ENCODE data around the gene SPRYD4.
A peak's percentile ranks its signal among the peaks of the same experiment; 100 is the strongest.
"Not testable (repeated sequence)": the region's sequence is repeated elsewhere in the genome, so short reads cannot be mapped to it uniquely, and the experiment has no call there.

SPRYD4 gene
- total RNA-seq: 17.3 to 22.5 (median 18.0) reads per million in 3 donors

GRCh38 chr12:56468216-56469006 lies at the start of gene SPRYD4:
SPRYD4 (plus strand) TSS chr12:56468578; CDS start chr12:56468592, 14 bp downstream.
- peak within 1 kb of the TSS; percentile 80 for H3K27ac ChIP-seq (ENCODE audit: insufficient read depth, low read length, poor library complexity, severe bottlenecking)
- H3K36me3 ChIP-seq (ENCODE audit: control insufficient read depth, insufficient read depth, low read length): no peaks in the 10 kb centered on the region
- H3K4me1 ChIP-seq (ENCODE audit: control insufficient read depth, insufficient read depth, low read length, poor library complexity, severe bottlenecking): peaks cover 10% of the 10 kb centered on the region
- H3K4me3 ChIP-seq (ENCODE audit: insufficient read depth, low read depth, low read length, poor library complexity, severe bottlenecking): peak within 1 kb of the TSS; percentile 77
- no peaks in the 10 kb centered on the region for H3K9me3 ChIP-seq (ENCODE audit: control insufficient read depth, low read length)
- H3K27me3 ChIP-seq (replicated peaks; ENCODE audit: control insufficient read depth, insufficient read depth, low read length, poor library complexity, severe bottlenecking): no peaks in the 10 kb centered on the region
- DNase-seq: peak; percentile 90 to 91 (median 90)

GRCh38 chr12:56420411-56420810 lies 48.0 kb upstream of the SPRYD4 start:
- Histone ChIP-seq H3K4me1 (ENCODE audit: control insufficient read depth, insufficient read depth, low read length, poor library complexity, severe bottlenecking) (no peaks in the 10 kb centered on the region), H3K27me3 (replicated peaks; ENCODE audit: control insufficient read depth, insufficient read depth, low read length, poor library complexity, severe bottlenecking) (no peaks in the 10 kb centered on the region), H3K9me3 (ENCODE audit: control insufficient read depth, low read length) (no peaks in the 10 kb centered on the region), H3K4me3 (ENCODE audit: insufficient read depth, low read depth, low read length, poor library complexity, severe bottlenecking) (no peak overlapping the region), H3K27ac (ENCODE audit: insufficient read depth, low read length, poor library complexity, severe bottlenecking) (no peak overlapping the region), H3K36me3 (ENCODE audit: control insufficient read depth, insufficient read depth, low read length) (peaks cover 3% of the 10 kb centered on the region)
- DNase-seq: no peak

- H3K4me1 ChIP-seq (ENCODE audit: control insufficient read depth, insufficient read depth, low read length, poor library complexity, severe bottlenecking): no peaks in the 10 kb centered on the region
- H3K27me3 ChIP-seq (replicated peaks; ENCODE audit: control insufficient read depth, insufficient read depth, low read length, poor library complexity, severe bottlenecking): no peaks in the 10 kb centered on the region
- no peak for DNase-seq
- H3K4me3 ChIP-seq (ENCODE audit: insufficient read depth, low read depth, low read length, poor library complexity, severe bottlenecking): no peak overlapping the region
- no peaks in the 10 kb centered on the region for H3K9me3 ChIP-seq (ENCODE audit: control insufficient read depth, low read length)
- H3K36me3 ChIP-seq (ENCODE audit: control insufficient read depth, insufficient read depth, low read length): peaks cover 3% of the 10 kb centered on the region
- H3K27ac ChIP-seq (ENCODE audit: insufficient read depth, low read length, poor library complexity, severe bottlenecking): no peak overlapping the region
Observed at GRCh38 chr12:56425193-56425592, 43.2 kb upstream of the SPRYD4 start.

GRCh38 chr12:56425940-56426438 lies 42.4 kb upstream of the SPRYD4 start:
- no peak overlapping the region for H3K27ac ChIP-seq (ENCODE audit: insufficient read depth, low read length, poor library complexity, severe bottlenecking)
- no peaks in the 10 kb centered on the region for H3K9me3 ChIP-seq (ENCODE audit: control insufficient read depth, low read length)
- DNase-seq: no peak
- peaks cover 3% of the 10 kb centered on the region for H3K36me3 ChIP-seq (ENCODE audit: control insufficient read depth, insufficient read depth, low read length)
- no peak overlapping the region for H3K4me3 ChIP-seq (ENCODE audit: insufficient read depth, low read depth, low read length, poor library complexity, severe bottlenecking)
- no peaks in the 10 kb centered on the region for H3K27me3 ChIP-seq (replicated peaks; ENCODE audit: control insufficient read depth, insufficient read depth, low read length, poor library complexity, severe bottlenecking)
- no peaks in the 10 kb centered on the region for H3K4me1 ChIP-seq (ENCODE audit: control insufficient read depth, insufficient read depth, low read length, poor library complexity, severe bottlenecking)

GRCh38 chr12:56431288-56431687 lies 37.1 kb upstream of the SPRYD4 start:
- H3K4me3 ChIP-seq (ENCODE audit: insufficient read depth, low read depth, low read length, poor library complexity, severe bottlenecking): no peak overlapping the region
- no peak overlapping the region for H3K27ac ChIP-seq (ENCODE audit: insufficient read depth, low read length, poor library complexity, severe bottlenecking)
- DNase-seq: no peak
- no peaks in the 10 kb centered on the region for H3K4me1 ChIP-seq (ENCODE audit: control insufficient read depth, insufficient read depth, low read length, poor library complexity, severe bottlenecking)
- no peaks in the 10 kb centered on the region for H3K9me3 ChIP-seq (ENCODE audit: control insufficient read depth, low read length)
- H3K27me3 ChIP-seq (replicated peaks; ENCODE audit: control insufficient read depth, insufficient read depth, low read length, poor library complexity, severe bottlenecking): no peaks in the 10 kb centered on the region
- no peaks in the 10 kb centered on the region for H3K36me3 ChIP-seq (ENCODE audit: control insufficient read depth, insufficient read depth, low read length)

- H3K4me3 ChIP-seq (ENCODE audit: insufficient read depth, low read depth, low read length, poor library complexity, severe bottlenecking): no peak overlapping the region
- no peaks in the 10 kb centered on the region for H3K9me3 ChIP-seq (ENCODE audit: control insufficient read depth, low read length)
- H3K27ac ChIP-seq (ENCODE audit: insufficient read depth, low read length, poor library complexity, severe bottlenecking): no peak overlapping the region
- H3K4me1 ChIP-seq (ENCODE audit: control insufficient read depth, insufficient read depth, low read length, poor library complexity, severe bottlenecking): no peaks in the 10 kb centered on the region
- no peaks in the 10 kb centered on the region for H3K27me3 ChIP-seq (replicated peaks; ENCODE audit: control insufficient read depth, insufficient read depth, low read length, poor library complexity, severe bottlenecking)
- no peak for DNase-seq
- no peaks in the 10 kb centered on the region for H3K36me3 ChIP-seq (ENCODE audit: control insufficient read depth, insufficient read depth, low read length)
Observed at GRCh38 chr12:56431850-56432249, 36.5 kb upstream of the SPRYD4 start.

GRCh38 chr12:56434828-56435227 lies 33.5 kb upstream of the SPRYD4 start:
- no peak overlapping the region for H3K27ac ChIP-seq (ENCODE audit: insufficient read depth, low read length, poor library complexity, severe bottlenecking)
- H3K4me1 ChIP-seq (ENCODE audit: control insufficient read depth, insufficient read depth, low read length, poor library complexity, severe bottlenecking): no peaks in the 10 kb centered on the region
- DNase-seq: no peak
- H3K36me3 ChIP-seq (ENCODE audit: control insufficient read depth, insufficient read depth, low read length): no peaks in the 10 kb centered on the region
- no peaks in the 10 kb centered on the region for H3K27me3 ChIP-seq (replicated peaks; ENCODE audit: control insufficient read depth, insufficient read depth, low read length, poor library complexity, severe bottlenecking)
- H3K9me3 ChIP-seq (ENCODE audit: control insufficient read depth, low read length): no peaks in the 10 kb centered on the region
- no peak overlapping the region for H3K4me3 ChIP-seq (ENCODE audit: insufficient read depth, low read depth, low read length, poor library complexity, severe bottlenecking)

- no peak overlapping the region for H3K27ac ChIP-seq (ENCODE audit: insufficient read depth, low read length, poor library complexity, severe bottlenecking)
- no peaks in the 10 kb centered on the region for H3K36me3 ChIP-seq (ENCODE audit: control insufficient read depth, insufficient read depth, low read length)
- H3K9me3 ChIP-seq (ENCODE audit: control insufficient read depth, low read length): no peaks in the 10 kb centered on the region
- no peaks in the 10 kb centered on the region for H3K27me3 ChIP-seq (replicated peaks; ENCODE audit: control insufficient read depth, insufficient read depth, low read length, poor library complexity, severe bottlenecking)
- H3K4me3 ChIP-seq (ENCODE audit: insufficient read depth, low read depth, low read length, poor library complexity, severe bottlenecking): no peak overlapping the region
- no peak for DNase-seq
- no peaks in the 10 kb centered on the region for H3K4me1 ChIP-seq (ENCODE audit: control insufficient read depth, insufficient read depth, low read length, poor library complexity, severe bottlenecking)
Observed at GRCh38 chr12:56437430-56438176, 30.8 kb upstream of the SPRYD4 start.

GRCh38 chr12:56443208-56443607 lies 25.2 kb upstream of the SPRYD4 start:
- not testable (repeated sequence) for DNase-seq; H3K27ac ChIP-seq (ENCODE audit: insufficient read depth, low read length, poor library complexity, severe bottlenecking); H3K4me1 ChIP-seq (ENCODE audit: control insufficient read depth, insufficient read depth, low read length, poor library complexity, severe bottlenecking); H3K27me3 ChIP-seq (replicated peaks; ENCODE audit: control insufficient read depth, insufficient read depth, low read length, poor library complexity, severe bottlenecking); H3K4me3 ChIP-seq (ENCODE audit: insufficient read depth, low read depth, low read length, poor library complexity, severe bottlenecking); H3K36me3 ChIP-seq (ENCODE audit: control insufficient read depth, insufficient read depth, low read length); H3K9me3 ChIP-seq (ENCODE audit: control insufficient read depth, low read length)

Measured in effector memory CD4-positive, alpha-beta T cell (primary cell).